ENCODE results near the gene GYG2.

GRCh38 chrX:2924151-2924550 lies 95.4 kb downstream of the GYG2 start:
- TF ChIP-seq CTCF (IDR thresholded peaks at IDR 0.05) (no peak), EZH2phosphoT487 (IDR thresholded peaks at IDR 0.05; ENCODE audit: borderline replicate concordance, low read depth) (no peak), POLR2AphosphoS5 (IDR thresholded peaks at IDR 0.05; ENCODE audit: low read depth, low read length) (no peak), REST (IDR thresholded peaks at IDR 0.05; ENCODE audit: low read depth, low read length) (no peak)

Data from SK-N-SH (cell line).